Suprapubic skin (tissue), 4 donors: ENCODE measurements around the gene TDRD9. TPM values are rescaled to one million over a fixed set of nuclear protein-coding genes. Genes with fewer than 3 reads are reported as not detected.

ENCODE experiments used
- DNase-seq, 2 donors: peaks; one replicate each; pipeline ENCODE4 v3.0.0-alpha.2; 2019; ENCODE audit warnings: low spot score in 2 of 2
- H3K27ac ChIP-seq: fragments of 200-600 bp; sonication (generic); one replicate; pipeline ENCODE4 v1.5.1; 2019
- H3K27me3 ChIP-seq: fragments of 200-600 bp; sonication (generic); one replicate; pipeline ENCODE4 v1.5.1; 2019
- H3K36me3 ChIP-seq: fragments of 200-600 bp; sonication (generic); one replicate; pipeline ENCODE4 v1.5.1; 2019
- H3K4me1 ChIP-seq: fragments of 200-600 bp; sonication (generic); one replicate; pipeline ENCODE4 v1.5.1; 2019
- H3K4me3 ChIP-seq: fragments of 200-600 bp; sonication (generic); one replicate; pipeline ENCODE4 v1.5.1; 2019; ENCODE audit warnings: mild to moderate bottlenecking
- H3K9me3 ChIP-seq: fragments of 200-600 bp; sonication (generic); one replicate; pipeline ENCODE4 v1.5.1; 2019
- EP300 ChIP-seq: sonication (generic); formaldehyde crosslinking; IDR thresholded peaks from one replicate; pipeline ENCODE4 v1.6.1; 2017; ENCODE audit warnings: antibody characterized with exemption
- POLR2A ChIP-seq, 2 donors: fragments of 450-650 bp; IDR thresholded peaks; one replicate each; pipeline ENCODE4 v1.6.1; 2017; ENCODE audit warnings: antibody characterized with exemption in 2 of 2, mild to moderate bottlenecking in 2 of 2, moderate library complexity in 2 of 2
- POLR2AphosphoS5 ChIP-seq, 3 donors: sonication (generic); formaldehyde crosslinking; IDR thresholded peaks; one replicate each; pipeline ENCODE4 v1.6.1; 2017; ENCODE audit warnings: antibody characterized with exemption in 3 of 3
- WGBS: methylation state at CpG from one replicate; pipeline ENCODE4 v1.1.5; 2018; 5-methylcytosine and 5-hydroxymethylcytosine counted together
- total RNA-seq, 4 donors: library from RNA; depleted of rRNA; stranded (reverse); fragments of >200 nt; gene quantifications; one replicate each; pipeline ENCODE4 v1.1.0, GENCODE V29; 2016
- TF ChIP-seq, protein P1 (sequence below), 2 donors: fragments of 200-600 bp in 1 of 2; fragments of 450-650 bp in 1 of 2; sonication (generic) in 1 of 2; IDR thresholded peaks; one replicate each; pipeline ENCODE4 v1.5.1; 2016 to 2019; ENCODE audit warnings: antibody characterized with exemption in 2 of 2, mild to moderate bottlenecking in 1 of 2, moderate library complexity in 1 of 2

The TDRD9 gene
- total RNA-seq, 4 donors from 2014 or later = 1.0 to 1.7 TPM; not detected in 2

DNA sequence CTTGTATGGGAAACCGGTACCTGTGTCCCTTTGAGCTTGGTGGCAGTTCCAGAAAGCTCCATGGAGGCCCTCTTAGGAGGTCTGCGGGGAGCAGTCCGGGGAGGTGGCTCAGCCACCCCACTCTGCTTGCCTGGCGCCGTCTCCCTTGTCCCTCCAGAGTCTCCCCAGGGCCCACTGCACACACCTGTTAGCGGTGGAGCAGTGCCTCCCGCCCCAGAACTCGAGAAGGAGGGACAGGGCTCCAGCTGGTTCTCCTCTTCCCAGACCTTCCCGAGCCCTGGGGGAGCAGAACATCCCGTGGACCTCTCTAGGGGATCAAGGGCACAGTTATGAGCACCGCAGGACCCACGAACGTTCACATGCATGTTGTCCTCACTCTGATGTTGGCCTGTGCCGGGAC lies 168.1 kb downstream of the TDRD9 start:
- Histone ChIP-seq H3K4me1 (peaks cover 37% of the 10 kb centered on the region), H3K4me3 (no peak overlapping the region), H3K27ac (no peak overlapping the region), H3K36me3 (no peaks in the 10 kb centered on the region), H3K9me3 (no peaks in the 10 kb centered on the region), H3K27me3 (peaks cover 27% of the 10 kb centered on the region)
- TF ChIP-seq POLR2A (IDR thresholded peaks at IDR 0.05) (no peak), EP300 (no peak), POLR2AphosphoS5 (IDR thresholded peaks at IDR 0.05) (no peak)
- TF ChIP-seq, protein P1, sequence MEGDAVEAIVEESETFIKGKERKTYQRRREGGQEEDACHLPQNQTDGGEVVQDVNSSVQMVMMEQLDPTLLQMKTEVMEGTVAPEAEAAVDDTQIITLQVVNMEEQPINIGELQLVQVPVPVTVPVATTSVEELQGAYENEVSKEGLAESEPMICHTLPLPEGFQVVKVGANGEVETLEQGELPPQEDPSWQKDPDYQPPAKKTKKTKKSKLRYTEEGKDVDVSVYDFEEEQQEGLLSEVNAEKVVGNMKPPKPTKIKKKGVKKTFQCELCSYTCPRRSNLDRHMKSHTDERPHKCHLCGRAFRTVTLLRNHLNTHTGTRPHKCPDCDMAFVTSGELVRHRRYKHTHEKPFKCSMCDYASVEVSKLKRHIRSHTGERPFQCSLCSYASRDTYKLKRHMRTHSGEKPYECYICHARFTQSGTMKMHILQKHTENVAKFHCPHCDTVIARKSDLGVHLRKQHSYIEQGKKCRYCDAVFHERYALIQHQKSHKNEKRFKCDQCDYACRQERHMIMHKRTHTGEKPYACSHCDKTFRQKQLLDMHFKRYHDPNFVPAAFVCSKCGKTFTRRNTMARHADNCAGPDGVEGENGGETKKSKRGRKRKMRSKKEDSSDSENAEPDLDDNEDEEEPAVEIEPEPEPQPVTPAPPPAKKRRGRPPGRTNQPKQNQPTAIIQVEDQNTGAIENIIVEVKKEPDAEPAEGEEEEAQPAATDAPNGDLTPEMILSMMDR (IDR thresholded peaks at IDR 0.05) = no peak
- 86% methylated on average over 10 of the region's 14 CpGs for WGBS
- DNase-seq = no peak

GRCh38 chr14:104096751-104097700 lies 168.8 kb downstream of the TDRD9 start:
- no peak overlapping the region for H3K27ac ChIP-seq
- TF ChIP-seq POLR2A (IDR thresholded peaks at IDR 0.05) = no peak
- TF ChIP-seq, protein P1 (IDR thresholded peaks at IDR 0.05) = peak in 1 of 2 donors; percentile 30
- H3K4me3 ChIP-seq = no peak overlapping the region
- DNase-seq = peak in 1 of 2 donors; percentile 56
- H3K4me1 ChIP-seq = peaks cover 44% of the 10 kb centered on the region
- peaks cover 27% of the 10 kb centered on the region for H3K27me3 ChIP-seq
- 75% methylated on average over 19 of the region's 25 CpGs for WGBS
- H3K36me3 ChIP-seq = no peaks in the 10 kb centered on the region
- H3K9me3 ChIP-seq = no peaks in the 10 kb centered on the region

DNA sequence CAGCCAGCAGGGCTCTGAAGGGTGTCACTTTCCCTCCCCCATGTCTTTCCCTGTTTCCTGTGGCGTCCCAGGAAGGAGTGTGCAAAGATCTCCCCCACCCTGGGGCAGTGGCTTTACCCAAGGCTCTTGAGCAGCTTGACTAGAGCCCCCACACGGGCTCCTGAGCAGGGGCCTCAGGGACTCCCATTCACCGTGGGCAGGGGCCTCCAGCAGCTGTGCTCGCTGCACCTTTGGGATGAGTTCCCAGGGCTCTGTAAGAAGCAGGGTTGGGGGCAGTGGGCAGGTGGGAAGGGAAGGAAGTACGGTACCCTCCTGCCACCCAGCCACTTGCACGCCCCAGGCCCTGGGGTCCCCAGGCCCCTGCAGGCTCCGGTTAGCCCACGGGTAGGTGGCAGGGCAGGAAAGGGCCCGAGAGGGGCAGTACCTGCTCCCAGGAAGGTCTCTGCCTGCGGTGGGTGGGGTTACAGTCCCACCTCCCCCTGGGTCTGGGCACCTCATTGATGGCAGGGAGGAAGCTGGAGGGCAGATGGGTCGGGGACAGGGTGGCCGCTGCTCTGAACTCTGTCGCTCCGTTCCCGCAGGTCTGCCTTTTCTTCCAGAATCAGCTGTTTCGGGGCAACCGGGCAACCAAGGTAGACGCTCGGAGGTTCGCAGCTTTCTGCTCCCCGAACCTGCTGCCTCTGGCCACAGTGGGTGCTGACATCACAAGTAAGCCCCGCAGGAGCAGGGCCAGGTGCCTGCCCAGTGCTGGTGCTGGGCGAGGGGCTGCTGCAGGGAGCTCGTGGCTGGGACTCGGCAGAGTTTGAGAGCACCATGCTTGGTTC lies 170.2 kb downstream of the TDRD9 start:
- H3K4me1 ChIP-seq = peaks cover 56% of the 10 kb centered on the region
- TF ChIP-seq POLR2A (IDR thresholded peaks at IDR 0.05) (no peak), POLR2AphosphoS5 (IDR thresholded peaks at IDR 0.05) (no peak), EP300 (no peak)
- TF ChIP-seq, protein P1 (IDR thresholded peaks at IDR 0.05) = no peak
- DNase-seq = peak in 1 of 2 donors; percentile 56
- H3K27ac ChIP-seq = no peak overlapping the region
- H3K4me3 ChIP-seq = no peak overlapping the region
- peaks cover 20% of the 10 kb centered on the region for H3K27me3 ChIP-seq
- WGBS = 81% methylated on average over 12 of the region's 25 CpGs
- H3K36me3 ChIP-seq = no peaks in the 10 kb centered on the region
- H3K9me3 ChIP-seq = no peaks in the 10 kb centered on the region

- peaks cover 62% of the 10 kb centered on the region for H3K4me1 ChIP-seq
- H3K27ac ChIP-seq = peak overlapping the region; percentile 88
- peak in 1 of 2 donors; percentile 68 for DNase-seq
- no peak overlapping the region for H3K4me3 ChIP-seq
- peaks cover 20% of the 10 kb centered on the region for H3K27me3 ChIP-seq
- H3K9me3 ChIP-seq = no peaks in the 10 kb centered on the region
- 53% methylated on average over 3 of the region's 26 CpGs for WGBS
- no peak for TF ChIP-seq POLR2A (IDR thresholded peaks at IDR 0.05)
- TF ChIP-seq, protein P1 (IDR thresholded peaks at IDR 0.05) = no peak
- TF ChIP-seq EP300 = no peak
- no peak for TF ChIP-seq POLR2AphosphoS5 (IDR thresholded peaks at IDR 0.05)
- no peaks in the 10 kb centered on the region for H3K36me3 ChIP-seq
These were observed 171.1 kb downstream of the TDRD9 start for GRCh38 chr14:104099096-104100041.
